Measurements from ENCODE around the gene TEDC2. TPM values are rescaled to one million over a fixed set of nuclear protein-coding genes. Genes with fewer than 3 reads are reported as not detected.

Gene TEDC2
- total RNA-seq, 1 experiment from 2014 or later, result 45.4 TPM

- Mint-ChIP-seq H3K4me1 (peaks cover 12 to 24% of the 10 kb centered on the region in 2 experiments), H3K27ac (peak overlapping the region in 1 of 3 experiments; percentile 18; a peak in 1 of 7 replicates), H3K9me3 (no peaks in the 10 kb centered on the region), H3K36me3 (ENCODE audit: insufficient read depth in 1 of 3, low read depth in 3 of 3) (no peaks in the 10 kb centered on the region), H3K27me3 (ENCODE audit: low read depth) (peaks cover 2% of the 10 kb centered on the region), H3K4me3 (no peak overlapping the region)
- H3K14ac ChIP-seq (ENCODE audit: insufficient read depth, low read length), result no peak overlapping the region
- no peaks in the 10 kb centered on the region for H3K79me1 ChIP-seq (ENCODE audit: insufficient read depth, low read depth, low read length, poor library complexity, severe bottlenecking)
- H2BK5ac ChIP-seq (ENCODE audit: insufficient read length, low read length), result no peak overlapping the region
- no peak overlapping the region for H3K4me2 ChIP-seq (ENCODE audit: insufficient read depth, insufficient read length, low read length)
- no peaks in the 10 kb centered on the region for H3K9me3 ChIP-seq (ENCODE audit: control insufficient read depth, low read depth, low read length)
- H3K9ac ChIP-seq (ENCODE audit: extremely low read depth, insufficient read length, low read length), result no peak overlapping the region
- WGBS (ENCODE audit: extremely low coverage, insufficient read length, low lambda C conversion rate), result no CpG with 5 or more reads among the region's 14 CpGs
- H2AK5ac ChIP-seq (ENCODE audit: insufficient read length, low read length), result no peak overlapping the region
- no peak overlapping the region for H3K27ac ChIP-seq (ENCODE audit: insufficient read length, low read depth, low read length)
- H4K8ac ChIP-seq (replicated peaks; ENCODE audit: insufficient read length, low read depth, low read length), result no peak overlapping the region
- H2AFZ ChIP-seq (ENCODE audit: low read length), result no peak overlapping the region
- no peaks in the 10 kb centered on the region for H4K20me1 ChIP-seq (ENCODE audit: control insufficient read depth, insufficient read depth, insufficient read length)
- no peak overlapping the region for H3K18ac ChIP-seq (ENCODE audit: insufficient read length, low read depth, low read length)
- H3K23ac ChIP-seq (ENCODE audit: insufficient read length, low read depth, low read length), result no peak overlapping the region
- H3K23me2 ChIP-seq (ENCODE audit: insufficient read length, low read depth, low read length, poor library complexity, severe bottlenecking), result no peaks in the 10 kb centered on the region
- DNase-seq, result no peak
- no peak overlapping the region for H2BK120ac ChIP-seq (ENCODE audit: low read depth, low read length, poor library complexity, severe bottlenecking)
- no peaks in the 10 kb centered on the region for H3K79me2 ChIP-seq (ENCODE audit: insufficient read depth, low read length)
- no peak overlapping the region for H2BK15ac ChIP-seq (ENCODE audit: low read depth, low read length)
- H4K91ac ChIP-seq (ENCODE audit: insufficient read length, low read depth, low read length), result no peak overlapping the region
- H3K4ac ChIP-seq (ENCODE audit: low read depth, low read length), result no peak overlapping the region
- no peaks in the 10 kb centered on the region; the same call in 1 of the 2 replicates for H3K4me1 ChIP-seq (ENCODE audit: insufficient read depth, low read length)
- H3K27me3 ChIP-seq (ENCODE audit: insufficient read depth, low read length), result no peaks in the 10 kb centered on the region
- TF ChIP-seq CTCF (conservative IDR thresholded peaks at IDR 0.05), result 0 out of 3 replicates have a peak, but pooled peaks have one; percentile 14
- H2BK12ac ChIP-seq (ENCODE audit: insufficient read length, low read depth, low read length), result no peak overlapping the region
- H3K56ac ChIP-seq (ENCODE audit: insufficient read length, low read depth, low read length), result no peak overlapping the region
- no peak overlapping the region for H2BK20ac ChIP-seq (ENCODE audit: low read depth, low read length, poor library complexity, severe bottlenecking)
- H3T11ph ChIP-seq (ENCODE audit: low read length), result no peak overlapping the region
- H4K5ac ChIP-seq (ENCODE audit: insufficient read length, low read depth, low read length), result no peak overlapping the region
Measured at GRCh38 chr16:2507052-2507659, 47.2 kb downstream of the TEDC2 start.

All from H9 (cell line).